ENCODE data around the gene SIAE. TPM values are rescaled to one million over a fixed set of nuclear protein-coding genes. Genes with fewer than 3 reads are reported as not detected.

The SIAE gene
- total and polyA plus RNA-seq, 4 experiments from 2014 or later = 2.8 to 6.8 (median 4.5) TPM

- intact Hi-C loops (cut with micrococcal nuclease) = loop anchor here (1.0 kb wide), 4 partner anchors 25 to 223 kb away; no protein-coding TSS in a partner anchor
- H3K36me3 Mint-ChIP-seq = peaks cover 2 to 6% of the 10 kb centered on the region in 2 donors
- Histone ChIP-seq H3K4me3 (ENCODE audit: low read length in 2 of 2) (no peak overlapping the region), H3K27me3 (ENCODE audit: insufficient read depth, low read length) (no peaks in the 10 kb centered on the region), H3K4me1 (ENCODE audit: insufficient read depth, low read length) (peaks cover 4% of the 10 kb centered on the region), H3K27ac (ENCODE audit: low read depth, low read length) (no peak overlapping the region), H3K36me3 (ENCODE audit: insufficient read depth, low read length) (no peaks in the 10 kb centered on the region), H3K9me3 (ENCODE audit: control insufficient read depth in 1 of 2, low read length in 2 of 2) (no peaks in the 10 kb centered on the region)
- ChIA-PET CTCF (ENCODE audit: partially characterized antibody) (interaction anchor here (0.6 to 4.5 kb wide), 23 partner anchors 8 to 910 kb away, joined by 3 to 31 read pairs (median 4); partner anchors contain the start of gene TBRG1), POLR2A (ENCODE audit: partially characterized antibody) (no interaction called here)
- H3K27ac Mint-ChIP-seq = no peak overlapping the region
- H3K4me3 Mint-ChIP-seq = no peak overlapping the region
- DNase-seq = no peak
- H3K4me1 Mint-ChIP-seq = peaks cover 0 to 4% (median under 1%) of the 10 kb centered on the region in 4 donors
- no peaks in the 10 kb centered on the region for H3K9me3 Mint-ChIP-seq
- no peaks in the 10 kb centered on the region for H3K27me3 Mint-ChIP-seq
Measured at GRCh38 chr11:124643605-124644425, 29.7 kb downstream of the SIAE start.

- peaks cover 4% of the 10 kb centered on the region for H3K36me3 ChIP-seq (ENCODE audit: insufficient read depth, low read length)
- POLR2A ChIA-PET (ENCODE audit: partially characterized antibody) = no interaction called here
- Mint-ChIP-seq H3K4me3 (no peak overlapping the region), H3K9me3 (no peaks in the 10 kb centered on the region), H3K27me3 (no peaks in the 10 kb centered on the region), H3K4me1 (peaks cover 0 to 4% (median under 1%) of the 10 kb centered on the region in 4 donors), H3K27ac (peak overlapping the region in 1 of 7 donors; percentile 7), H3K36me3 (peaks cover 4 to 6% of the 10 kb centered on the region in 2 donors)
- no peaks in the 10 kb centered on the region for H3K27me3 ChIP-seq (ENCODE audit: insufficient read depth, low read length)
- DNase-seq = no peak
- H3K4me3 ChIP-seq (ENCODE audit: low read length in 2 of 2) = no peak overlapping the region
- CTCF ChIA-PET (ENCODE audit: partially characterized antibody) = interaction anchor here (0.9 to 4.5 kb wide), 14 partner anchors 8 to 218 kb away, joined by 3 to 31 read pairs (median 5); no protein-coding TSS in a partner anchor
- intact Hi-C loops (cut with micrococcal nuclease) = no loop called here
- H3K4me1 ChIP-seq (ENCODE audit: insufficient read depth, low read length) = peaks cover 4% of the 10 kb centered on the region
- no peaks in the 10 kb centered on the region for H3K9me3 ChIP-seq (ENCODE audit: control insufficient read depth in 1 of 2, low read length in 2 of 2)
- H3K27ac ChIP-seq (ENCODE audit: low read depth, low read length) = no peak overlapping the region
Measured at GRCh38 chr11:124643042-124643604, 30.4 kb downstream of the SIAE start.

- H3K9me3 Mint-ChIP-seq = no peaks in the 10 kb centered on the region
- peaks cover 6 to 9% of the 10 kb centered on the region in 2 donors for H3K36me3 Mint-ChIP-seq
- POLR2A ChIA-PET (ENCODE audit: partially characterized antibody) = no interaction called here
- Histone ChIP-seq H3K27ac (ENCODE audit: low read depth, low read length) (no peak overlapping the region), H3K4me1 (ENCODE audit: insufficient read depth, low read length) (peaks cover 4% of the 10 kb centered on the region), H3K9me3 (ENCODE audit: control insufficient read depth in 1 of 2, low read length in 2 of 2) (no peaks in the 10 kb centered on the region), H3K27me3 (ENCODE audit: insufficient read depth, low read length) (no peaks in the 10 kb centered on the region), H3K4me3 (ENCODE audit: low read length in 2 of 2) (no peak overlapping the region), H3K36me3 (ENCODE audit: insufficient read depth, low read length) (peaks cover 4% of the 10 kb centered on the region)
- H3K27ac Mint-ChIP-seq = no peak overlapping the region
- no peak for DNase-seq
- intact Hi-C loops (cut with micrococcal nuclease) = no loop called here
- H3K4me1 Mint-ChIP-seq = peaks cover 0 to 4% (median under 1%) of the 10 kb centered on the region in 4 donors
- CTCF ChIA-PET (ENCODE audit: partially characterized antibody) = interaction anchor here (0.9 to 4.5 kb wide), 7 partner anchors 9 to 196 kb away, joined by 3 to 31 read pairs (median 8); no protein-coding TSS in a partner anchor
- H3K27me3 Mint-ChIP-seq = no peaks in the 10 kb centered on the region
- H3K4me3 Mint-ChIP-seq = no peak overlapping the region
Measured at GRCh38 chr11:124642628-124643027, 30.9 kb downstream of the SIAE start.

- H3K27me3 ChIP-seq (ENCODE audit: insufficient read depth, low read length) = no peaks in the 10 kb centered on the region
- intact Hi-C loops (cut with micrococcal nuclease) = no loop called here
- CTCF ChIA-PET (ENCODE audit: partially characterized antibody) = interaction anchor here (1.0 to 3.3 kb wide), 5 partner anchors 29 to 229 kb away, joined by 3 to 11 read pairs (median 3); no protein-coding TSS in a partner anchor
- peaks cover 13 to 29% of the 10 kb centered on the region in 2 donors for H3K36me3 Mint-ChIP-seq
- H3K9me3 ChIP-seq (ENCODE audit: control insufficient read depth in 1 of 2, low read length in 2 of 2) = no peaks in the 10 kb centered on the region
- H3K4me1 ChIP-seq (ENCODE audit: insufficient read depth, low read length) = peaks cover 4% of the 10 kb centered on the region
- no peaks in the 10 kb centered on the region for H3K27me3 Mint-ChIP-seq
- POLR2A ChIA-PET (ENCODE audit: partially characterized antibody) = interaction anchor here (1.3 to 1.6 kb wide), 2 partner anchors 9 to 18 kb away, joined by 3 read pairs; partner anchors contain the start of gene TBRG1
- no peak for DNase-seq
- H3K4me1 Mint-ChIP-seq = peaks cover 0 to 4% (median under 1%) of the 10 kb centered on the region in 4 donors
- H3K27ac ChIP-seq (ENCODE audit: low read depth, low read length) = no peak overlapping the region
- peaks cover 17% of the 10 kb centered on the region for H3K36me3 ChIP-seq (ENCODE audit: insufficient read depth, low read length)
- no peak overlapping the region for H3K4me3 Mint-ChIP-seq
- no peak overlapping the region for H3K27ac Mint-ChIP-seq
- H3K9me3 Mint-ChIP-seq = no peaks in the 10 kb centered on the region
- H3K4me3 ChIP-seq (ENCODE audit: low read length in 2 of 2) = no peak overlapping the region
Measured at GRCh38 chr11:124640666-124641065, 32.9 kb downstream of the SIAE start.

- Mint-ChIP-seq H3K36me3 (peaks cover 13 to 37% of the 10 kb centered on the region in 2 donors), H3K27me3 (no peaks in the 10 kb centered on the region), H3K4me1 (no peaks in the 10 kb centered on the region), H3K4me3 (no peak overlapping the region), H3K9me3 (no peaks in the 10 kb centered on the region), H3K27ac (no peak overlapping the region)
- Histone ChIP-seq H3K27me3 (ENCODE audit: insufficient read depth, low read length) (no peaks in the 10 kb centered on the region), H3K4me3 (ENCODE audit: low read length in 2 of 2) (no peak overlapping the region), H3K36me3 (ENCODE audit: insufficient read depth, low read length) (peaks cover 22% of the 10 kb centered on the region), H3K9me3 (ENCODE audit: control insufficient read depth in 1 of 2, low read length in 2 of 2) (no peaks in the 10 kb centered on the region), H3K4me1 (ENCODE audit: insufficient read depth, low read length) (no peaks in the 10 kb centered on the region), H3K27ac (ENCODE audit: low read depth, low read length) (no peak overlapping the region)
- POLR2A ChIA-PET (ENCODE audit: partially characterized antibody) = interaction anchor here (1.3 kb wide), 1 partner anchor 17 kb away, joined by 3 read pairs; the partner anchor contains the start of gene TBRG1
- no peak for DNase-seq
- intact Hi-C loops (cut with micrococcal nuclease) = no loop called here
- CTCF ChIA-PET (ENCODE audit: partially characterized antibody) = interaction anchor here (1.2 to 3.3 kb wide), 5 partner anchors 8 to 231 kb away, joined by 3 to 11 read pairs (median 5); no protein-coding TSS in a partner anchor
Measured at GRCh38 chr11:124639186-124639585, 34.4 kb downstream of the SIAE start.

- H3K4me3 ChIP-seq (ENCODE audit: low read length in 2 of 2) = no peak overlapping the region
- POLR2A ChIA-PET (ENCODE audit: partially characterized antibody) = interaction anchor here (1.1 kb wide), 1 partner anchor 16 kb away, joined by 3 read pairs; no protein-coding TSS in a partner anchor
- peaks cover 27% of the 10 kb centered on the region for H3K36me3 ChIP-seq (ENCODE audit: insufficient read depth, low read length)
- DNase-seq = no peak
- no peaks in the 10 kb centered on the region for H3K27me3 ChIP-seq (ENCODE audit: insufficient read depth, low read length)
- Mint-ChIP-seq H3K9me3 (no peaks in the 10 kb centered on the region), H3K4me1 (no peaks in the 10 kb centered on the region), H3K4me3 (no peak overlapping the region), H3K27ac (peak overlapping the region in 3 of 7 donors; percentile 19 to 55 (median 24)), H3K36me3 (peaks cover 17 to 43% of the 10 kb centered on the region in 2 donors), H3K27me3 (no peaks in the 10 kb centered on the region)
- H3K27ac ChIP-seq (ENCODE audit: low read depth, low read length) = no peak overlapping the region
- intact Hi-C loops (cut with micrococcal nuclease) = no loop called here
- H3K9me3 ChIP-seq (ENCODE audit: control insufficient read depth in 1 of 2, low read length in 2 of 2) = no peaks in the 10 kb centered on the region
- H3K4me1 ChIP-seq (ENCODE audit: insufficient read depth, low read length) = no peaks in the 10 kb centered on the region
- CTCF ChIA-PET (ENCODE audit: partially characterized antibody) = interaction anchor here (1.2 to 3.3 kb wide), 4 partner anchors 8 to 198 kb away, joined by 4 to 11 read pairs (median 8); no protein-coding TSS in a partner anchor
Measured at GRCh38 chr11:124638500-124638899, 35.0 kb downstream of the SIAE start.

- Mint-ChIP-seq H3K27me3 (no peaks in the 10 kb centered on the region), H3K36me3 (peaks cover 32 to 68% of the 10 kb centered on the region in 2 donors), H3K4me1 (peaks cover 0 to 2% (median 0%) of the 10 kb centered on the region in 4 donors), H3K27ac (peak overlapping the region in 1 of 7 donors; percentile 2), H3K9me3 (no peaks in the 10 kb centered on the region), H3K4me3 (peak overlapping the region in 1 of 8 donors; percentile 10)
- H3K27me3 ChIP-seq (ENCODE audit: insufficient read depth, low read length) = no peaks in the 10 kb centered on the region
- no peaks in the 10 kb centered on the region for H3K4me1 ChIP-seq (ENCODE audit: insufficient read depth, low read length)
- H3K27ac ChIP-seq (ENCODE audit: low read depth, low read length) = no peak overlapping the region
- intact Hi-C loops (cut with micrococcal nuclease) = no loop called here
- ChIA-PET POLR2A (ENCODE audit: partially characterized antibody) (no interaction called here), CTCF (ENCODE audit: partially characterized antibody) (interaction anchor here (1.0 kb wide), 1 partner anchor 8 kb away, joined by 3 read pairs; no protein-coding TSS in a partner anchor)
- H3K36me3 ChIP-seq (ENCODE audit: insufficient read depth, low read length) = peaks cover 51% of the 10 kb centered on the region
- no peaks in the 10 kb centered on the region for H3K9me3 ChIP-seq (ENCODE audit: control insufficient read depth in 1 of 2, low read length in 2 of 2)
- no peak for DNase-seq
- H3K4me3 ChIP-seq (ENCODE audit: low read length in 2 of 2) = no peak overlapping the region
Measured at GRCh38 chr11:124635932-124636331, 37.6 kb downstream of the SIAE start.
